GM21786 (cell line): ENCODE data around the gene MAST1.

Source experiments
- ATAC-seq: cut with Tn5 transposase; IDR thresholded peaks from one replicate; pipeline ENCODE4 v1.9.1; 2021; ENCODE audit not compliant: unreplicated experiment

The MAST1 gene

GRCh38 chr19:12867120-12868099, 29.1 kb downstream of the MAST1 start:
- ATAC-seq = no peak

- no peak for ATAC-seq
Observed at GRCh38 chr19:12868540-12869112, 30.3 kb downstream of the MAST1 start.

- ATAC-seq = no peak
Observed at GRCh38 chr19:12871681-12872080, 33.4 kb downstream of the MAST1 start.

- ATAC-seq = no peak
Observed at GRCh38 chr19:12872255-12872654, 33.9 kb downstream of the MAST1 start.

GRCh38 chr19:12872941-12873890, 34.9 kb downstream of the MAST1 start:
- no peak for ATAC-seq

GRCh38 chr19:12873891-12874745, 35.8 kb downstream of the MAST1 start:
- ATAC-seq = no peak

- no peak for ATAC-seq
Observed at GRCh38 chr19:12875086-12875485, 36.8 kb downstream of the MAST1 start.

GRCh38 chr19:12880551-12881171, 42.3 kb downstream of the MAST1 start:
- ATAC-seq = peak; percentile 30

GRCh38 chr19:12881172-12881808, 43.0 kb downstream of the MAST1 start, which contains the start of gene DNASE2:
TSS of gene DNASE2 (minus strand) at chr19:12881449. CDS start at chr19:12881375, 74 bp downstream.
- ATAC-seq = peak; percentile 70

GRCh38 chr19:12882589-12882988, 44.3 kb downstream of the MAST1 start:
- ATAC-seq = no peak

- no peak for ATAC-seq
Observed at GRCh38 chr19:12884202-12884601, 45.9 kb downstream of the MAST1 start.

GRCh38 chr19:12884627-12884925, 46.3 kb downstream of the MAST1 start:
- ATAC-seq = no peak

- ATAC-seq = no peak
Observed at GRCh38 chr19:12884926-12885748, 46.8 kb downstream of the MAST1 start.

- no peak for ATAC-seq
Observed at GRCh38 chr19:12885749-12886650, 47.7 kb downstream of the MAST1 start.

GRCh38 chr19:12886651-12886968, 48.3 kb downstream of the MAST1 start:
- ATAC-seq = no peak

GRCh38 chr19:12886969-12887747, 48.8 kb downstream of the MAST1 start, which contains the start of gene KLF1:
TSS of gene KLF1 (minus strand) at chr19:12887201. CDS start at chr19:12887140, 61 bp downstream.
- ATAC-seq = no peak
